Right lobe of liver (tissue), 6 donors: ENCODE measurements around the gene TMEM143. TPM values are rescaled to one million over a fixed set of nuclear protein-coding genes. Genes with fewer than 3 reads are reported as not detected.
"Not testable (repeated sequence)": the region's sequence is repeated elsewhere in the genome, so short reads cannot be mapped to it uniquely, and the experiment has no call there.

Experiments used
- ATAC-seq, 4 donors: fragments of 200-7000 bp; cut with Tn5 transposase; one replicate each; pipeline ENCODE4 v1.9.1; 2020; ENCODE audit warnings: mild to moderate bottlenecking in 4 of 4, moderate library complexity in 4 of 4
- DNase-seq, 3 donors: peaks; one replicate each; pipeline ENCODE4 v3.0.0-alpha.2; 2020
- H3K27ac ChIP-seq, 3 donors: fragments of 200-600 bp; one replicate each; pipeline ENCODE4 v1.8.0; 2022
- H3K27me3 ChIP-seq, 2 donors: fragments of 200-600 bp; one replicate each; pipeline ENCODE4 v1.8.0; 2022
- H3K36me3 ChIP-seq, 4 donors: fragments of 200-600 bp; sonication (generic) in 1 of 4; one replicate each; pipeline versions ENCODE4 v1.5.1 to v1.8.0; 2017 to 2022; ENCODE audit warnings: control low read depth in 1 of 4
- H3K4me1 ChIP-seq, 4 donors: fragments of 200-600 bp; sonication (generic) in 1 of 4; one replicate each; pipeline versions ENCODE4 v1.5.1 to v1.8.0; 2017 to 2022; ENCODE audit warnings: control low read depth in 1 of 4
- H3K4me3 ChIP-seq, 3 donors: fragments of 200-600 bp; one replicate each; pipeline ENCODE4 v1.8.0; 2022
- H3K9me3 ChIP-seq, 4 donors: fragments of 200-600 bp; sonication (generic) in 1 of 4; one replicate each; pipeline versions ENCODE4 v1.5.1 to v1.8.0; 2017 to 2022; ENCODE audit warnings: control low read depth in 1 of 4
- POLR2A ChIP-seq: fragments of 450-650 bp; IDR thresholded peaks from one replicate; pipeline ENCODE4 v1.6.1; 2017; ENCODE audit warnings: antibody characterized with exemption, mild to moderate bottlenecking
- whole genome bisulfite sequencing: methylation state at CpG from one replicate; pipeline ENCODE4 v1.1.6; 2018; ENCODE audit warnings: low coverage, low lambda C conversion rate; ENCODE audit not compliant: insufficient coverage; ENCODE audit errors: missing lambda C conversion rate; 5-methylcytosine and 5-hydroxymethylcytosine counted together
- intact Hi-C, 2 donors: fragments of 100-400 bp; cut with DNase I; formaldehyde crosslinking; loops; one replicate each; pipeline versions ENCODE4 v1.11.2 to v1.14.1; 2022
- total RNA-seq, 6 experiments: library from RNA; depleted of rRNA in 2 of 6; stranded (reverse); fragments of >200 nt in 2 of 6; fragmentation: NEBNext Ultra II Directional in 3 of 6; extraction: Animal tissue kit (Norgen Biotek cat#: 25700) in 3 of 6; gene quantifications; one replicate each; pipeline versions ENCODE4 v1.1.0 to v1.2.4, GENCODE V29; 2016 to 2023
- TF ChIP-seq, protein P1 (sequence below), 4 donors: fragments of 200-600 bp in 3 of 4; fragments of 450-650 bp in 1 of 4; IDR thresholded peaks; one replicate each; pipeline versions ENCODE4 v1.5.1 to v1.8.0; 2016 to 2022; ENCODE audit warnings: antibody characterized with exemption in 4 of 4, mild to moderate bottlenecking in 2 of 4
- donor health status: DM: no; HTN: yes; CAD: no.
- donor health status: DM: no; HTN: no; CAD: no.
- donor health status: DM: no; HTN: no; CAD: no.
- donor health status: DM: no; HTN: yes; CAD: no.
- donor health status: DM: no; HTN: yes; CAD: no.

Gene TMEM143
- total RNA-seq, 6 experiments from 2014 or later, result 6.5 to 15.1 (median 9.8) TPM

DNA sequence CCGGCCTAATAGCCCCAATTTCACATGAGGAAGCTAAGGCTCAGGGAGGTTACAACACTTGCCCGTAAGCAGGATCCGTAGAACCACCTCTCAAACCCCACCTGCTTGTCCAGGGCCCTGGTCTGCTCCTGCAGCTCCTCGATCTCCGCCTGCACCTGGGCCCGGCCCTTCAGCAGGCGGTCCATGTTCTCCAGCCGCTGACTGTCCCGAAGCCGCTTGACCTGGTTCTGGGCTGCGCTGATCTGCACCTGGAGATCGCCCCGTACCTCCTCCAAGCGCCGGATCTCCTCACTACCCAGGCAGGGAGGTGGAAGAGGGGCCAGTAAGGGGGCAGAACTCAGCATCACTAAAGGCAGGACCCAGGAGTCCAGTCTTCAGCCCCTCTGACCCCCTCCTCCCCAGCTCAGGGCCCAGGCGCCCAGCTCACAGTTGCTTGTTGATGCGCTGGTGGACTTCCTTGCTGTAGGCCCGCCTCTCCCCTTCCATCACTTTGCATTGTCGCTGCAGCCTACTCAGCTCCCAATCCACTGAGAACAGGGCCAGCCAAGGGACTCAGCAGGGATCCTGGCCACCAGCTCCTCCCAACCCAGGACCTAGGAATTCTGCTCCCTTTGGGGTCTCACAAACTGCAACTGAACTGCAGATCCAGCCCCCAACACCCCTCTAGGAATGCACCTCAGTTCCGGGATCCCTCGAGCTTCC lies 45.3 kb downstream of the TMEM143 start:
- no peaks in the 10 kb centered on the region for H3K4me1 ChIP-seq
- no peaks in the 10 kb centered on the region for H3K36me3 ChIP-seq
- no peak overlapping the region for H3K27ac ChIP-seq
- no peaks in the 10 kb centered on the region for H3K27me3 ChIP-seq
- H3K9me3 ChIP-seq, result no peaks in the 10 kb centered on the region
- ATAC-seq (no peak), DNase-seq (peak in 2 of 3 donors; percentile 24 to 32)
- H3K4me3 ChIP-seq, result no peak overlapping the region
- TF ChIP-seq POLR2A, result no peak
- TF ChIP-seq, protein P1, sequence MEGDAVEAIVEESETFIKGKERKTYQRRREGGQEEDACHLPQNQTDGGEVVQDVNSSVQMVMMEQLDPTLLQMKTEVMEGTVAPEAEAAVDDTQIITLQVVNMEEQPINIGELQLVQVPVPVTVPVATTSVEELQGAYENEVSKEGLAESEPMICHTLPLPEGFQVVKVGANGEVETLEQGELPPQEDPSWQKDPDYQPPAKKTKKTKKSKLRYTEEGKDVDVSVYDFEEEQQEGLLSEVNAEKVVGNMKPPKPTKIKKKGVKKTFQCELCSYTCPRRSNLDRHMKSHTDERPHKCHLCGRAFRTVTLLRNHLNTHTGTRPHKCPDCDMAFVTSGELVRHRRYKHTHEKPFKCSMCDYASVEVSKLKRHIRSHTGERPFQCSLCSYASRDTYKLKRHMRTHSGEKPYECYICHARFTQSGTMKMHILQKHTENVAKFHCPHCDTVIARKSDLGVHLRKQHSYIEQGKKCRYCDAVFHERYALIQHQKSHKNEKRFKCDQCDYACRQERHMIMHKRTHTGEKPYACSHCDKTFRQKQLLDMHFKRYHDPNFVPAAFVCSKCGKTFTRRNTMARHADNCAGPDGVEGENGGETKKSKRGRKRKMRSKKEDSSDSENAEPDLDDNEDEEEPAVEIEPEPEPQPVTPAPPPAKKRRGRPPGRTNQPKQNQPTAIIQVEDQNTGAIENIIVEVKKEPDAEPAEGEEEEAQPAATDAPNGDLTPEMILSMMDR (IDR thresholded peaks at IDR 0.05), result no peak
- 93% methylated on average over 5 of the region's 21 CpGs for WGBS
- intact Hi-C loops, result loop anchor here in 1 of 2 donors (10.0 kb wide), 1 partner anchor 286 kb away; the partner anchor contains the start of gene SPACA4

DNA sequence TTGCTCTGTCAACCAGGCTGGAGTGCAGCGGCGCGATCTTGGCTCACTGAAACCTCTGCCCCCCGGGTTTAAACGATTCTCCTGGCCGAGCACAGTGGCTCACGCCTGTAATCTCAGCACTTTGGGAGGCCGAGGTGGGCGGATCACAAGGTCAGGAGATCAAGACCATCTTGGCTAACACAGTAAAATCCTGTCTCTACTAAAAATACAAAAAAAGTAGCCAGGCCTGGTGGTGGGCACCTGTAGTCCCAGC lies 46.1 kb downstream of the TMEM143 start:
- H3K4me1 ChIP-seq, H3K27ac ChIP-seq, H3K27me3 ChIP-seq, H3K4me3 ChIP-seq, ATAC-seq, H3K36me3 ChIP-seq, H3K9me3 ChIP-seq: not testable (repeated sequence)
- WGBS, result 63% methylated on average over 9 of the region's 9 CpGs
- intact Hi-C loops, result loop anchor here in 1 of 2 donors (10.0 kb wide), 1 partner anchor 287 kb away; the partner anchor contains the start of gene SPACA4
- peak in 1 of 3 donors; percentile 6 for DNase-seq

DNA sequence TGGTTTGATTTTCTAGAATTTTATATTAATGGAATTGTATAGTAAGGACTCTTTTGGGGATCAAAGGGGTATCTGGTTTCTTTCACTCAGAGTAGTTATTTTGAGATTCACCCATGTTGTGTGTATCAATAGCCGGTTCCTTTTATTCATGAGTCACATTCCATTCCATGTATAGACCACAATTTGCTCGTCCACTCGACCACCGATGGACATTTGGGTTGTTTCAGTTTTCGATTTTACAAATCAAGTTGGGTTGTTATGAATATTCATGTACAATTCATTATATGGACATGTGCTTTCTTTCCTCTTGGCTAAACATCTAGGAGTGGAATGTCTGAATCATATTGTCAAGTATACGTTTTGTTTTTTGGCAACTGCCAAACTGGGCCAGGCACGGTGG lies 48.0 kb downstream of the TMEM143 start:
- Histone ChIP-seq H3K27ac (no peak overlapping the region), H3K36me3 (no peaks in the 10 kb centered on the region), H3K4me3 (no peak overlapping the region), H3K27me3 (no peaks in the 10 kb centered on the region), H3K4me1 (no peaks in the 10 kb centered on the region), H3K9me3 (no peaks in the 10 kb centered on the region)
- TF ChIP-seq POLR2A, result no peak
- TF ChIP-seq, protein P1 (IDR thresholded peaks at IDR 0.05), result no peak
- DNase-seq, result no peak
- intact Hi-C loops, result loop anchor here in 1 of 2 donors (10.0 kb wide), 1 partner anchor 289 kb away; the partner anchor contains the start of gene SPACA4
- no peak for ATAC-seq
- 53% methylated on average over 7 of the region's 7 CpGs for WGBS

DNA sequence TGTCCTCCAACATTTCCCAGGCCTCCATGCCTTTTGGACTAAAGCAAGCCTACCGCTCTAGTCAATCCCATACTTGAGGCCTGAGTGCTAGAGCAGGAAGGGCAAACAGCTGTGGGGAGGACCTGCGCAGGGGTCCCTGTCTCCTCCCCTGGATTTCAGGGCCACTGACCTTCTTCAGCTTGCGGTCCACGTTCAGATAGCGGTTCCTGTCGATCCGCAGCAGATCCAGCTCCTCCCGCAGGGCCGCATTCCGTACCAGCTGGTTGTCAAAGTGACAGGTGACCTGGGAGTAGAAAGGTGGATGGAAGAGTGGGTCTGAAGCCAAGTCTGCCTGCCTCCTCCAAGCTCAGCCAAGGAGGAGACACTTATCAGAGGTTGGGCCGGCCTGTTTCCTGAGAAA lies 52.4 kb downstream of the TMEM143 start:
- Histone ChIP-seq H3K4me1 (no peaks in the 10 kb centered on the region), H3K27me3 (no peaks in the 10 kb centered on the region), H3K36me3 (no peaks in the 10 kb centered on the region), H3K4me3 (no peak overlapping the region), H3K27ac (no peak overlapping the region), H3K9me3 (no peaks in the 10 kb centered on the region)
- ATAC-seq (no peak), DNase-seq (peak in 1 of 3 donors; percentile 26)
- intact Hi-C loops, result loop anchor here in 1 of 2 donors (10.0 kb wide), 1 partner anchor 293 kb away; the partner anchor contains the start of gene SPACA4
- TF ChIP-seq, protein P1 (IDR thresholded peaks at IDR 0.05), result no peak
- TF ChIP-seq POLR2A, result no peak
- WGBS, result 87% methylated on average over 3 of the region's 11 CpGs

DNA sequence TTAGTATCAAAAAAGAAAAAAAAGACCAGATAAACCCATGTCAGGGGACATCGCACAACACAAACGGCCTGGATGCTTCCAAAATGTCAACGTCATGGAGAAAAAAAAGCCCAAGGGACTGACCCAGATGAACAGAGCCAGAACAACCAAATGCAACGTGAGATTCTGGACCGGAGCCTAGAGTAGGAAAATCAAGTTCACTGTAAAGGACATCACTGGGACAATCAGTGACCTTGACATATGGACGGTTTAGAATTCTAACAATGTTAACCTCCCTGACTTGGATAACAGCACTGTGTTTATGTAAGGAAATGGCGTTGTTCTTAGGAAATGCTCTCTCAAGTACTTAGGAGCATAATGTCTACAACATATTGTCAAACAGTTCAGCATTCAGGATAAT lies 53.5 kb downstream of the TMEM143 start:
- WGBS, result 39% methylated on average over 5 of the region's 7 CpGs
- DNase-seq, result no peak
- no peaks in the 10 kb centered on the region for H3K36me3 ChIP-seq
- H3K4me3 ChIP-seq, result no peak overlapping the region
- TF ChIP-seq, protein P1 (IDR thresholded peaks at IDR 0.05), result no peak
- TF ChIP-seq POLR2A, result no peak
- no peaks in the 10 kb centered on the region for H3K9me3 ChIP-seq
- no peaks in the 10 kb centered on the region for H3K27me3 ChIP-seq
- ATAC-seq, result peak; percentile 29 to 79 (median 70)
- intact Hi-C loops, result loop anchor here in 1 of 2 donors (10.0 kb wide), 1 partner anchor 295 kb away; the partner anchor contains the start of gene SPACA4
- H3K4me1 ChIP-seq, result no peaks in the 10 kb centered on the region
- no peak overlapping the region for H3K27ac ChIP-seq

DNA sequence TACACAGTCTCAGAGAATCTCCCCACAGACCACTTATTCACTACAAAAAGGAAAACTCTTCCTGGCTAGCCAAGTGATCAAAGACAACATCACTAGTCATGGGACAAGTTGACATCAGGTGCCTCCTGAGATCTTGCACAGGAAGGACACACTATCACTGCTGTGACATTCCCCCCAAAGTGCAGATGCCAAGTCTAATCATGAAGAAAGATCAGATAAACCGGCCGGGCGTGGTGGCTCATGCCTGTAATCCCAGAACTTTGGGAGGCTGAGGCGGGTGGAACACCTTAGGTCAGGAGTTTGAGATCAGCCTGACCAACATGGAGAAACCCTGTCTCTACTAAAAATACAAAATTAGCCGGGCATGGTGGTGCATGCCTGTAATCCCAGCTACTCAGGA lies 54.0 kb downstream of the TMEM143 start:
- not testable (repeated sequence) for ATAC-seq, H3K36me3 ChIP-seq, H3K27me3 ChIP-seq, H3K27ac ChIP-seq, H3K9me3 ChIP-seq, H3K4me1 ChIP-seq, H3K4me3 ChIP-seq
- intact Hi-C loops, result loop anchor here in 1 of 2 donors (10.0 kb wide), 1 partner anchor 295 kb away; the partner anchor contains the start of gene SPACA4
- peak in 1 of 3 donors; percentile 7 for DNase-seq
- WGBS, result 78% methylated on average over 2 of the region's 5 CpGs
